ENCODE results near the gene TMEM135.

TMEM135 gene

GRCh38 chr11:87201376-87201775 lies 163.6 kb downstream of the TMEM135 start:
- no peak for DNase-seq

- no peak for DNase-seq
Measured at GRCh38 chr11:87203907-87204602, 166.3 kb downstream of the TMEM135 start.

- no peak for DNase-seq
Measured at GRCh38 chr11:87212891-87213290, 175.2 kb downstream of the TMEM135 start.

- no peak for DNase-seq
Measured at GRCh38 chr11:87213444-87213843, 175.7 kb downstream of the TMEM135 start.

GRCh38 chr11:87215236-87215635 lies 177.5 kb downstream of the TMEM135 start:
- no peak for DNase-seq

- DNase-seq, result no peak
Measured at GRCh38 chr11:87219266-87219665, 181.5 kb downstream of the TMEM135 start.

- no peak for DNase-seq
Measured at GRCh38 chr11:87223816-87224215, 186.1 kb downstream of the TMEM135 start.

- DNase-seq, result no peak
Measured at GRCh38 chr11:87224486-87224885, 186.8 kb downstream of the TMEM135 start.

GRCh38 chr11:87228820-87229219 lies 191.1 kb downstream of the TMEM135 start:
- DNase-seq, result no peak

GRCh38 chr11:87230995-87231394 lies 193.3 kb downstream of the TMEM135 start:
- no peak for DNase-seq

GRCh38 chr11:87232320-87232719 lies 194.6 kb downstream of the TMEM135 start:
- DNase-seq, result no peak

- no peak for DNase-seq
Measured at GRCh38 chr11:87235366-87235765, 197.6 kb downstream of the TMEM135 start.

- no peak for DNase-seq
Measured at GRCh38 chr11:87236368-87236767, 198.6 kb downstream of the TMEM135 start.

- DNase-seq, result no peak
Measured at GRCh38 chr11:87239001-87239400, 201.3 kb downstream of the TMEM135 start.

GRCh38 chr11:87239531-87239930 lies 201.8 kb downstream of the TMEM135 start:
- DNase-seq, result no peak

- DNase-seq, result no peak
Measured at GRCh38 chr11:87251560-87251959, 213.8 kb downstream of the TMEM135 start.

- no peak for DNase-seq
Measured at GRCh38 chr11:87252869-87253268, 215.1 kb downstream of the TMEM135 start.

GRCh38 chr11:87254562-87254961 lies 216.8 kb downstream of the TMEM135 start:
- no peak for DNase-seq

GRCh38 chr11:87255589-87255988 lies 217.9 kb downstream of the TMEM135 start:
- DNase-seq, result no peak

- no peak for DNase-seq
Measured at GRCh38 chr11:87256694-87257340, 219.1 kb downstream of the TMEM135 start.

GRCh38 chr11:87258171-87258833 lies 220.6 kb downstream of the TMEM135 start:
- no peak for DNase-seq

- DNase-seq, result no peak
Measured at GRCh38 chr11:87259736-87260135, 222.0 kb downstream of the TMEM135 start.

- no peak for DNase-seq
Measured at GRCh38 chr11:87260811-87261210, 223.1 kb downstream of the TMEM135 start.

Data from C1 segment of cervical spinal cord (tissue), 14 donors.